H1 (cell line): ENCODE data around the gene TNFAIP8L3. TPM values are rescaled to one million over a fixed set of nuclear protein-coding genes. Genes with fewer than 3 reads are reported as not detected.

Experiments used
- CTCF ChIA-PET: fragments of 300-600 bp; sonication (Branson Sonifier 250); formaldehyde crosslinking; loops from one replicate; lab custom pipeline; 2021; ENCODE audit not compliant: partially characterized antibody; lab: Charles Lee
- POLR2A ChIA-PET: fragments of 300-600 bp; sonication (Branson Sonifier 250); formaldehyde crosslinking; loops from one replicate; lab custom pipeline; 2021; ENCODE audit warnings: inconsistent platforms; ENCODE audit not compliant: partially characterized antibody; lab: Charles Lee
- DNase-seq, 2 experiments: peaks; one replicate each; pipeline versions ENCODE4 v3.0.0 to v3.0.0-alpha.2; 2010 to 2022; ENCODE audit warnings: low spot score in 2 of 2, low read depth in 1 of 2, mixed read lengths in 1 of 2
- FAIRE-seq: peaks from 2 replicates; lab custom pipeline; 2011; peaks lifted over from hg19 to GRCh38; lab: Jason Lieb, UNC
- H2AFZ ChIP-seq: 2 replicates; pipeline ENCODE4 v1.8.1; 2012; ENCODE audit warnings: low read length, inconsistent platforms
- H2AK5ac ChIP-seq: 2 replicates; pipeline ENCODE4 v1.6.1; 2013; ENCODE audit warnings: low read depth, low read length
- H2BK120ac ChIP-seq: replicated peaks from 2 replicates; pipeline ENCODE3; 2013; ENCODE audit warnings: low read depth, low read length, inconsistent platforms
- H2BK12ac ChIP-seq: 2 replicates; pipeline ENCODE4 v1.6.1; 2013; ENCODE audit warnings: low read depth, low read length
- H2BK15ac ChIP-seq: 2 replicates; pipeline ENCODE4 v1.6.1; 2013; ENCODE audit warnings: low read length
- H2BK20ac ChIP-seq: 2 replicates; pipeline ENCODE4 v1.6.1; 2013; ENCODE audit warnings: low read length
- H2BK5ac ChIP-seq: 2 replicates; pipeline ENCODE4 v1.6.1; 2013; ENCODE audit warnings: low read depth, low read length
- H3K14ac ChIP-seq: 2 replicates; pipeline ENCODE4 v1.6.1; 2013; ENCODE audit warnings: inconsistent platforms; ENCODE audit not compliant: insufficient read length
- H3K18ac ChIP-seq: 2 replicates; pipeline ENCODE4 v1.6.1; 2013; ENCODE audit warnings: low read length; ENCODE audit errors: extremely low read depth
- H3K23ac ChIP-seq: 2 replicates; pipeline ENCODE4 v1.6.1; 2013; ENCODE audit warnings: inconsistent platforms; ENCODE audit not compliant: insufficient read length
- H3K23me2 ChIP-seq: 2 replicates; pipeline ENCODE4 v1.6.1; 2013; ENCODE audit warnings: low read depth, low read length
- H3K27ac ChIP-seq: 2 replicates; pipeline ENCODE4 v1.6.1; 2011; ENCODE audit warnings: low read depth, low read length, inconsistent platforms
- H3K27me3 ChIP-seq, 4 experiments: replicated peaks in 1 of 4; 1 replicate in 1 of 4; 2 replicates in 3 of 4; pipeline versions ENCODE4 v1.6.1 to v1.8.1; 2011 to 2013; ENCODE audit warnings: low read length in 3 of 4, mild to moderate bottlenecking in 3 of 4, inconsistent platforms in 2 of 4, mixed read lengths in 2 of 4, moderate library complexity in 1 of 4; ENCODE audit not compliant: control insufficient read depth in 3 of 4, insufficient read depth in 3 of 4; ENCODE audit errors: extremely low read depth in 1 of 4
- H3K36me3 ChIP-seq, 4 experiments: 2 replicates each; pipeline versions ENCODE4 v1.6.1 to v1.8.1; 2011 to 2013; ENCODE audit warnings: mild to moderate bottlenecking in 4 of 4, low read length in 3 of 4, moderate library complexity in 2 of 4, control low read depth in 1 of 4, inconsistent platforms in 1 of 4; ENCODE audit not compliant: insufficient read depth in 4 of 4, control insufficient read depth in 2 of 4
- H3K4ac ChIP-seq: replicated peaks from 2 replicates; pipeline ENCODE3; 2013; ENCODE audit warnings: low read length, low read depth, mixed read lengths, inconsistent platforms; ENCODE audit not compliant: insufficient read length
- H3K4me1 ChIP-seq, 4 experiments: replicated peaks in 1 of 4; 1 replicate in 1 of 4; 2 replicates in 3 of 4; pipeline versions ENCODE4 v1.6.1 to v1.8.1; 2011 to 2013; ENCODE audit warnings: low read length in 3 of 4, inconsistent platforms in 2 of 4, mixed read lengths in 1 of 4; ENCODE audit not compliant: insufficient read depth in 4 of 4, control insufficient read depth in 3 of 4
- H3K4me2 ChIP-seq, 2 experiments: 2 replicates each; pipeline versions ENCODE4 v1.6.1 to v1.8.1; 2011 to 2013; ENCODE audit warnings: low read depth in 2 of 2, low read length in 2 of 2, control low read depth in 1 of 2, inconsistent platforms in 1 of 2, mild to moderate bottlenecking in 1 of 2; ENCODE audit not compliant: insufficient read depth in 1 of 2
- H3K4me3 ChIP-seq, 4 experiments: fragments of 200-600, 300-600 bp in 1 of 4; sonication (generic), shearing (Covaris generic), sonication (Bioruptor Twin) in 1 of 4; 2 replicates each; pipeline versions ENCODE4 v1.5.1 to v1.8.1; 2011 to 2016; ENCODE audit warnings: low read length in 4 of 4, low read depth in 3 of 4, control low read depth in 2 of 4, inconsistent platforms in 2 of 4, mild to moderate bottlenecking in 2 of 4, mixed read lengths in 1 of 4, moderate library complexity in 1 of 4; ENCODE audit not compliant: insufficient read depth in 2 of 4; ENCODE audit errors: extremely low read depth in 1 of 4
- H3K56ac ChIP-seq: replicated peaks from 2 replicates; pipeline ENCODE3; 2013; ENCODE audit warnings: low read depth, mild to moderate bottlenecking, mixed read lengths, low read length, inconsistent platforms; ENCODE audit not compliant: insufficient read length
- H3K79me1 ChIP-seq: 2 replicates; pipeline ENCODE4 v1.6.1; 2013; ENCODE audit warnings: low read depth, low read length, control low read depth
- H3K79me2 ChIP-seq, 2 experiments: 2 replicates each; pipeline versions ENCODE4 v1.6.1 to v1.8.1; 2012 to 2013; ENCODE audit warnings: low read length in 2 of 2, mild to moderate bottlenecking in 2 of 2, inconsistent platforms in 1 of 2; ENCODE audit not compliant: insufficient read depth in 2 of 2, control insufficient read depth in 1 of 2
- H3K9ac ChIP-seq, 4 experiments: replicated peaks in 1 of 4; 1 replicate in 1 of 4; 2 replicates in 3 of 4; pipeline versions ENCODE4 v1.6.1 to v1.8.1; 2011 to 2013; ENCODE audit warnings: low read depth in 3 of 4, low read length in 3 of 4, control low read depth in 2 of 4, mild to moderate bottlenecking in 2 of 4, moderate library complexity in 2 of 4, inconsistent platforms in 1 of 4; ENCODE audit errors: extremely low read depth in 1 of 4
- H3K9me3 ChIP-seq, 2 experiments: 2 replicates each; pipeline versions ENCODE4 v1.6.1 to v1.8.1; 2012 to 2013; ENCODE audit warnings: mild to moderate bottlenecking in 2 of 2, moderate library complexity in 2 of 2, control low read depth in 1 of 2, inconsistent platforms in 1 of 2, low read depth in 1 of 2, low read length in 1 of 2, mixed read lengths in 1 of 2; ENCODE audit not compliant: insufficient read depth in 2 of 2
- H4K20me1 ChIP-seq, 2 experiments: replicated peaks in 1 of 2; 2 replicates each; pipeline versions ENCODE3 to v1.8.1; 2011 to 2013; ENCODE audit warnings: inconsistent platforms in 2 of 2, low read length in 2 of 2, mild to moderate bottlenecking in 1 of 2; ENCODE audit not compliant: insufficient read depth in 2 of 2, control insufficient read depth in 1 of 2
- H4K5ac ChIP-seq: 2 replicates; pipeline ENCODE4 v1.6.1; 2013; ENCODE audit warnings: low read length, low read depth, mixed read lengths, inconsistent platforms; ENCODE audit not compliant: insufficient read length
- H4K8ac ChIP-seq: 2 replicates; pipeline ENCODE4 v1.8.0; 2013; ENCODE audit warnings: mild to moderate bottlenecking, moderate library complexity, low read length, inconsistent platforms; ENCODE audit not compliant: insufficient read depth; ENCODE audit errors: extremely low read depth
- H4K91ac ChIP-seq: replicated peaks from 2 replicates; pipeline ENCODE3; 2013; ENCODE audit warnings: low read length, mixed read lengths, inconsistent platforms; ENCODE audit not compliant: insufficient read length
- CBX5 ChIP-seq: fragments of 300-800, 300-1000 bp; sonication (generic); IDR thresholded peaks from 2 replicates; pipeline ENCODE4 v1.7.1; 2016; ENCODE audit warnings: antibody characterized with exemption, low read length, low read depth
- SIN3A ChIP-seq, 2 experiments: IDR thresholded peaks in 1 of 2; conservative IDR thresholded peaks in 1 of 2; 2 replicates each; pipeline ENCODE4 v1.6.1; 2011 to 2012; ENCODE audit warnings: low read length in 2 of 2, improper control_type of control experiment in 1 of 2, low read depth in 1 of 2, mild to moderate bottlenecking in 1 of 2
- TAF7 ChIP-seq: optimal IDR thresholded peaks from 2 replicates; pipeline ENCODE3; 2011; ENCODE audit warnings: low read depth, mild to moderate bottlenecking, inconsistent platforms, low read length, moderate library complexity, borderline replicate concordance
- TEAD4 ChIP-seq: IDR thresholded peaks from 2 replicates; pipeline ENCODE4 v1.6.1; 2012; ENCODE audit warnings: low read depth, low read length, inconsistent platforms, mixed read lengths
- WGBS, 2 experiments: shearing (Covaris generic) in 1 of 2; methylation state at CpG; one replicate each; pipeline versions ENCODE4 v1.1.6 to v1.1.7; 2013 to 2015; ENCODE audit warnings: low lambda C conversion rate in 2 of 2, mixed read lengths in 2 of 2, inconsistent platforms in 1 of 2, low coverage in 1 of 2, missing lambda C conversion rate in 1 of 2; ENCODE audit not compliant: insufficient replicate concordance in 2 of 2, insufficient coverage in 1 of 2, insufficient read length in 1 of 2; ENCODE audit errors: extremely low coverage in 1 of 2, missing lambda C conversion rate in 1 of 2; 5-methylcytosine and 5-hydroxymethylcytosine counted together
- polyA plus RNA-seq, 7 experiments: library from polyadenylated mRNA; depleted of rRNA in 3 of 7; stranded (reverse) in 5 of 7; unstranded in 2 of 7; fragments of >200 nt in 5 of 7; fragments of 200-250 nt in 2 of 7; gene quantifications; 1 replicate in 5 of 7; 2 replicates in 1 of 7; 4 replicates in 1 of 7; pipeline versions ENCODE4 v1.2.1 to v1.2.3, GENCODE V29; 2011 to 2013; ENCODE audit warnings: missing spikeins in 2 of 7, mixed read lengths in 2 of 7
- total RNA-seq: library from RNA; stranded (reverse); fragmentation: NEBNext Ultra II Directional; extraction: Animal tissue kit (Norgen Biotek cat#: 25700); gene quantifications from 2 replicates; pipeline ENCODE4 v1.2.1, GENCODE V29; 2021

TNFAIP8L3 gene
- total and polyA plus RNA-seq, 2 of the 8 experiments (the other 6 are each of a cell fraction or from before 2014, with no cell fraction given) = 0.23 to 0.67 TPM

- no peak overlapping the region for H3K4ac ChIP-seq
- no peak overlapping the region for H2AK5ac ChIP-seq
- H3K18ac ChIP-seq = no peak overlapping the region
- no peak overlapping the region for H4K91ac ChIP-seq
- no peak overlapping the region for H3K27ac ChIP-seq
- peaks cover 0 to 2% of the 10 kb centered on the region in 2 experiments for H4K20me1 ChIP-seq
- no peak overlapping the region for H2BK15ac ChIP-seq
- H2AFZ ChIP-seq = no peak overlapping the region
- H4K5ac ChIP-seq = no peak overlapping the region
- peaks cover 3% of the 10 kb centered on the region for H3K23me2 ChIP-seq
- no peak overlapping the region for H2BK5ac ChIP-seq
- TF ChIP-seq SIN3A (conservative IDR thresholded peaks at IDR 0.05 in 1 of 2, IDR thresholded peaks at IDR 0.05 in 1 of 2; ENCODE audit: low read depth in 1 of 2, low read length in 2 of 2) = no peak
- no peak for TF ChIP-seq CBX5
- TF ChIP-seq TEAD4 = no peak
- no peak for TF ChIP-seq TAF7
- H3K27me3 ChIP-seq = peaks cover 13 to 35% (median 27%) of the 10 kb centered on the region in 4 experiments
- H3K23ac ChIP-seq = no peak overlapping the region
- peaks cover 0 to 6% (median 1%) of the 10 kb centered on the region in 4 experiments; a peak in 4 of 7 replicates for H3K4me1 ChIP-seq
- no peaks in the 10 kb centered on the region for H3K79me2 ChIP-seq
- H2BK120ac ChIP-seq = no peak overlapping the region
- 82% methylated on average over 4 of the region's 4 CpGs; no CpG with 5 or more reads in 1 of the 2 experiments for WGBS, 2 experiments
- no peaks in the 10 kb centered on the region; a peak in 1 of 8 replicates for H3K36me3 ChIP-seq
- peak overlapping the region; percentile 3; the same call in 1 of the 2 replicates for H2BK12ac ChIP-seq
- no peak overlapping the region for H2BK20ac ChIP-seq
- no peak overlapping the region for H3K14ac ChIP-seq
- FAIRE-seq (no peak), DNase-seq (no peak)
- no peaks in the 10 kb centered on the region for H3K9me3 ChIP-seq
- CTCF ChIA-PET = interaction anchor here (0.6 kb wide), 1 partner anchor 211 kb away, joined by 3 read pairs; no protein-coding TSS in a partner anchor
- no peaks in the 10 kb centered on the region for H3K79me1 ChIP-seq
- H3K9ac ChIP-seq = no peak overlapping the region
- POLR2A ChIA-PET = no interaction called here
- H3K56ac ChIP-seq = no peak overlapping the region
- no peak overlapping the region for H4K8ac ChIP-seq
- no peak overlapping the region for H3K4me2 ChIP-seq
- H3K4me3 ChIP-seq = no peak overlapping the region
Observed at GRCh38 chr15:51089699-51090453, 4.8 kb downstream of the TNFAIP8L3 start.
